Non-pigmented ciliary epithelial cell (primary cell): ENCODE data around the gene CDH7.

Experiments
- DNase-seq: peaks from one replicate; pipeline ENCODE4 v3.0.0-alpha.2; 2010; ENCODE audit warnings: low read depth

Gene CDH7

GRCh38 chr18:65919663-65920062 lies 168.9 kb downstream of the CDH7 start:
- no peak for DNase-seq

- DNase-seq: no peak
These were observed 171.3 kb downstream of the CDH7 start for GRCh38 chr18:65922103-65922502.

GRCh38 chr18:65924904-65925303 lies 174.1 kb downstream of the CDH7 start:
- DNase-seq: no peak

- DNase-seq: no peak
These were observed 184.1 kb downstream of the CDH7 start for GRCh38 chr18:65934874-65935273.

- no peak for DNase-seq
These were observed 185.9 kb downstream of the CDH7 start for GRCh38 chr18:65936678-65937077.

GRCh38 chr18:65937180-65937579 lies 186.4 kb downstream of the CDH7 start:
- DNase-seq: no peak

- peak; percentile 3 for DNase-seq
These were observed 188.0 kb downstream of the CDH7 start for GRCh38 chr18:65938592-65939372.
